B cell (primary cell): ENCODE results near the gene TWF2. TPM values are rescaled to one million over a fixed set of nuclear protein-coding genes. Genes with fewer than 3 reads are reported as not detected.

Experiments used
- ATAC-seq: fragments of 200-7000 bp; cut with Tn5 transposase; one replicate; pipeline ENCODE4 v1.10.0; 2021; ENCODE audit warnings: low read depth, mild to moderate bottlenecking, moderate number of reproducible peaks, moderate library complexity
- CTCF ChIA-PET: fragments of 350-600 bp; sonication (Branson Sonifier 250); formaldehyde crosslinking; loops from one replicate; lab custom pipeline; 2021; ENCODE audit warnings: antibody characterized with exemption, inconsistent platforms; lab: Charles Lee
- POLR2A ChIA-PET: fragments of 350-600 bp; sonication (Branson Sonifier 250); formaldehyde crosslinking; loops from one replicate; lab custom pipeline; 2021; ENCODE audit warnings: antibody characterized with exemption; lab: Charles Lee
- DNase-seq: peaks from one replicate; pipeline ENCODE4 v3.0.0; 2013
- H2AFZ ChIP-seq: 2 replicates; pipeline ENCODE4 v1.6.1; 2012; ENCODE audit warnings: mild to moderate bottlenecking, low read depth, low read length; ENCODE audit not compliant: insufficient read depth, poor library complexity, severe bottlenecking
- H3K27ac ChIP-seq, 2 donors: 1 replicate in 1 of 2; 2 replicates in 1 of 2; pipeline ENCODE4 v1.5.1; 2012 to 2013; ENCODE audit warnings: low read length in 2 of 2, mild to moderate bottlenecking in 2 of 2, moderate library complexity in 1 of 2
- H3K27me3 ChIP-seq, 4 experiments: fragments of 200-600 bp in 1 of 4; sonication (generic) in 1 of 4; replicated peaks in 1 of 4; 1 replicate in 2 of 4; 2 replicates in 2 of 4; pipeline versions ENCODE4 v1.6.1 to v1.7.0; 2013 to 2016; ENCODE audit warnings: low read length in 3 of 4, mild to moderate bottlenecking in 2 of 4, mixed read lengths in 1 of 4, moderate library complexity in 1 of 4; ENCODE audit not compliant: insufficient read depth in 4 of 4, control insufficient read depth in 3 of 4; ENCODE audit errors: control extremely low read depth in 1 of 4
- H3K36me3 ChIP-seq, 2 experiments: replicated peaks in 1 of 2; 1 replicate in 1 of 2; 2 replicates in 1 of 2; pipeline versions ENCODE4 v1.6.1 to v1.7.1; 2013; ENCODE audit warnings: low read length in 1 of 2; ENCODE audit not compliant: insufficient read depth in 2 of 2, control insufficient read depth in 1 of 2; ENCODE audit errors: control extremely low read depth in 1 of 2, extremely low read depth in 1 of 2
- H3K4me1 ChIP-seq, 2 donors: fragments of 200-600 bp in 1 of 2; sonication (generic) in 1 of 2; 1 replicate in 1 of 2; 2 replicates in 1 of 2; pipeline versions ENCODE4 v1.5.1 to v1.6.1; 2013 to 2017; ENCODE audit warnings: low read length in 2 of 2; ENCODE audit not compliant: control insufficient read depth in 2 of 2, insufficient read depth in 2 of 2
- H3K4me2 ChIP-seq: replicated peaks from 2 replicates; pipeline ENCODE3; 2012; ENCODE audit warnings: mild to moderate bottlenecking, low read depth, low read length; ENCODE audit not compliant: poor library complexity, severe bottlenecking
- H3K4me3 ChIP-seq, 5 experiments: fragments of 200-600 bp in 1 of 5; sonication (generic) in 1 of 5; 1 replicate in 3 of 5; 2 replicates in 2 of 5; pipeline versions ENCODE4 v1.5.1 to v1.7.0; 2011 to 2016; ENCODE audit warnings: low read length in 4 of 5, mild to moderate bottlenecking in 4 of 5, low read depth in 2 of 5, control low read depth in 1 of 5, moderate library complexity in 1 of 5; ENCODE audit not compliant: insufficient read depth in 1 of 5; ENCODE audit errors: control extremely low read depth in 1 of 5, extremely low read depth in 1 of 5
- H3K79me2 ChIP-seq: fragments of 200-600 bp; sonication (generic); one replicate; pipeline ENCODE4 v1.6.0; 2016; ENCODE audit warnings: low read length; ENCODE audit not compliant: control insufficient read depth, insufficient read depth
- H3K9ac ChIP-seq: fragments of 200-600 bp; sonication (generic); 2 replicates; pipeline ENCODE4 v1.6.1; 2017; ENCODE audit warnings: mild to moderate bottlenecking, low read length, moderate library complexity
- H3K9me3 ChIP-seq, 3 donors: one replicate each; pipeline versions ENCODE4 v1.6.1 to v1.7.1; 2013; ENCODE audit warnings: low read length in 2 of 3; ENCODE audit not compliant: control insufficient read depth in 2 of 3, insufficient read depth in 1 of 3; ENCODE audit errors: control extremely low read depth in 1 of 3
- H4K20me1 ChIP-seq: 2 replicates; pipeline ENCODE4 v1.6.0; 2012; ENCODE audit warnings: mild to moderate bottlenecking, low read length; ENCODE audit not compliant: insufficient read depth, control insufficient read depth, poor library complexity, severe bottlenecking
- H3K27ac Mint-ChIP-seq: one replicate; pipeline ENCODE4 v1.8.0; 2021; ENCODE audit warnings: mixed read lengths
- H3K27me3 Mint-ChIP-seq: one replicate; pipeline ENCODE4 v1.8.0; 2021; ENCODE audit warnings: mixed read lengths
- H3K4me1 Mint-ChIP-seq: one replicate; pipeline ENCODE4 v1.8.0; 2021; ENCODE audit warnings: mixed read lengths
- H3K4me3 Mint-ChIP-seq: one replicate; pipeline ENCODE4 v1.8.0; 2021; ENCODE audit warnings: mixed read lengths
- H3K9me3 Mint-ChIP-seq: one replicate; pipeline ENCODE4 v1.8.0; 2022; ENCODE audit warnings: mixed read lengths; ENCODE audit not compliant: insufficient read depth
- CTCF ChIP-seq: fragments of 200-600 bp; IDR thresholded peaks from one replicate; pipeline ENCODE4 v1.8.0; 2022; ENCODE audit warnings: antibody characterized with exemption, mild to moderate bottlenecking
- EZH2 ChIP-seq: IDR thresholded peaks from 2 replicates; pipeline ENCODE4 v1.6.1; 2012; ENCODE audit warnings: borderline replicate concordance, low read depth, mild to moderate bottlenecking, moderate library complexity, low read length; ENCODE audit not compliant: insufficient read depth, poor library complexity, severe bottlenecking
- WGBS: methylation state at CpG from one replicate; pipeline ENCODE4 v1.1.5; 2013; ENCODE audit warnings: missing lambda C conversion rate; ENCODE audit not compliant: insufficient coverage; 5-methylcytosine and 5-hydroxymethylcytosine counted together
- intact Hi-C: fragments of 100-400 bp; cut with micrococcal nuclease; formaldehyde crosslinking; loops from one replicate; pipeline ENCODE4 v1.10.0; 2022
- polyA plus RNA-seq: library from polyadenylated mRNA; depleted of rRNA; stranded (reverse); fragments of >200 nt; gene quantifications from 2 replicates; pipeline ENCODE4 v1.2.3, GENCODE V29; 2012
- total RNA-seq, 2 donors: library from RNA; stranded (reverse); fragments of 120-200 nt in 1 of 2; gene quantifications; 1 replicate in 1 of 2; 2 replicates in 1 of 2; pipeline versions ENCODE4 v1.2.3 to v1.2.4, GENCODE V29; 2013 to 2022

TWF2 gene
- total and polyA plus RNA-seq, 2 donors (not counting 1 experiment from before 2014, with no cell fraction given) = 60.3 to 88.2 TPM

- peaks cover 0 to 2% of the 10 kb centered on the region in 2 donors for H3K4me1 ChIP-seq
- intact Hi-C loops = no loop called here
- H3K9me3 ChIP-seq = no peaks in the 10 kb centered on the region
- no peak overlapping the region for H3K27ac Mint-ChIP-seq
- no peaks in the 10 kb centered on the region for H3K27me3 Mint-ChIP-seq
- H3K4me1 Mint-ChIP-seq = peaks cover 2% of the 10 kb centered on the region
- H3K9ac ChIP-seq = no peak overlapping the region
- TF ChIP-seq EZH2 (no peak), CTCF (no peak)
- no peak overlapping the region for H3K4me3 ChIP-seq
- no peaks in the 10 kb centered on the region for H3K36me3 ChIP-seq
- H3K27ac ChIP-seq = no peak overlapping the region
- POLR2A ChIA-PET = no interaction called here
- DNase-seq (no peak), ATAC-seq (no peak)
- no peaks in the 10 kb centered on the region for H4K20me1 ChIP-seq
- no peaks in the 10 kb centered on the region for H3K79me2 ChIP-seq
- no peak overlapping the region for H3K4me3 Mint-ChIP-seq
- no peak overlapping the region for H2AFZ ChIP-seq
- H3K27me3 ChIP-seq = no peaks in the 10 kb centered on the region
- CTCF ChIA-PET = interaction anchor here (0.6 to 1.1 kb wide), 2 partner anchors 140 to 264 kb away, joined by 3 read pairs; no protein-coding TSS in a partner anchor
- WGBS = 93% methylated on average over 3 of the region's 7 CpGs
- H3K9me3 Mint-ChIP-seq = no peaks in the 10 kb centered on the region
- H3K4me2 ChIP-seq = no peak overlapping the region
Observed at GRCh38 chr3:52183786-52184445, 55.0 kb downstream of the TWF2 start.

GRCh38 chr3:52182691-52183090 lies 56.3 kb downstream of the TWF2 start:
- Mint-ChIP-seq H3K9me3 (no peaks in the 10 kb centered on the region), H3K4me1 (no peaks in the 10 kb centered on the region), H3K27ac (no peak overlapping the region), H3K27me3 (no peaks in the 10 kb centered on the region), H3K4me3 (no peak overlapping the region)
- Histone ChIP-seq H2AFZ (no peak overlapping the region), H3K27ac (no peak overlapping the region), H4K20me1 (no peaks in the 10 kb centered on the region), H3K27me3 (no peaks in the 10 kb centered on the region), H3K79me2 (no peaks in the 10 kb centered on the region), H3K9ac (no peak overlapping the region), H3K9me3 (no peaks in the 10 kb centered on the region), H3K4me1 (no peaks in the 10 kb centered on the region), H3K4me3 (no peak overlapping the region), H3K36me3 (no peaks in the 10 kb centered on the region), H3K4me2 (no peak overlapping the region)
- WGBS = 88% methylated on average over 3 of the region's 4 CpGs
- TF ChIP-seq EZH2 (no peak), CTCF (no peak)
- ChIA-PET CTCF (no interaction called here), POLR2A (no interaction called here)
- ATAC-seq (no peak), DNase-seq (no peak)
- intact Hi-C loops = no loop called here
